HG03521 (cell line): ENCODE data around the gene TNKS1BP1.
"Not testable (repeated sequence)": the region's sequence is repeated elsewhere in the genome, so short reads cannot be mapped to it uniquely, and the experiment has no call there.

Source experiments
- ATAC-seq: cut with Tn5 transposase; IDR thresholded peaks from one replicate; pipeline ENCODE4 v1.9.1; 2021; ENCODE audit warnings: mild to moderate bottlenecking, moderate library complexity; ENCODE audit not compliant: unreplicated experiment

Gene TNKS1BP1

DNA sequence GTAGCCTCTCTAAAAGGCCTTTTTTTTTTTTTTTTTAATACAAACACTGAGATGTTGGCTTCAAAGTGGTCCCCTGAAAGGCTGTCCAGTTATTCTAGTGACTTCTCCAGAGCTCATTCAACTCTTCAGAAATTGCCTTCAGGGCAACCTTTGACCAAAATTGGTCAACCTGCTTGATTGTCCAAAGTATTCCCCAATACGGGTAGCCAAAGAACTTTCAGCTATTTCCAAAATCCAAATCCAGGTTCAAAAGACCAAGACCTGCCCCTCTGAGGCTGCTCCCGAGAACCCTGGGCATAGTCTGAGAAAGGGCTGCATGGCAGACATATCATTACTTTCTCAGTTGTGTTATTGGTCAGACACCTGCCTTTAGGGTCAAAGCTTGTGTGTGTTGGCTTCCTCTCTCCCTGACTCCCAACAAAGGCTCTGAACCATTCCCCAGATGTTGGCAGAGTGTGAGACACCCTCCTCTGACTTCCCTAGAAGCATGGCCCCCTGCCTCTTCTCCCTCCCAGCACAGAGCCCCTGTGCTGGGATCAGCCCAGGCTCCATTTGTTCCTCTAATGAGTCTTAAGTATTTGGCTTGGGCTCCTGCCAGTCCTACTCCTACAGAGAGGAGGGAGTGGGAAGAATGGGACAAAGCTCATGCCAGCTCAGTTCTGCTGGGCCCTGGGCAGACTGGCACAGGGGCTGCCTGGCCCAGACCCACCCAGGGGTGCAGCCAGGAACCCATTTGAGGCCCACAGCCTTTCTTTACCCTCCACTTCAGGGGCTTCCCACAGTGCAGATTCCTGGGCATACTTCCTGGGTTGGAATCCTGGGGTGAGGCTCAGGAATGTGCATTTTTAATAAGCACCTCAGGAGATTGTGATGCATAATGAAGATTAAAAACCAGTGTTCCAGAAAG is 30.3 kb downstream of the TNKS1BP1 start:
- ATAC-seq: no peak

DNA sequence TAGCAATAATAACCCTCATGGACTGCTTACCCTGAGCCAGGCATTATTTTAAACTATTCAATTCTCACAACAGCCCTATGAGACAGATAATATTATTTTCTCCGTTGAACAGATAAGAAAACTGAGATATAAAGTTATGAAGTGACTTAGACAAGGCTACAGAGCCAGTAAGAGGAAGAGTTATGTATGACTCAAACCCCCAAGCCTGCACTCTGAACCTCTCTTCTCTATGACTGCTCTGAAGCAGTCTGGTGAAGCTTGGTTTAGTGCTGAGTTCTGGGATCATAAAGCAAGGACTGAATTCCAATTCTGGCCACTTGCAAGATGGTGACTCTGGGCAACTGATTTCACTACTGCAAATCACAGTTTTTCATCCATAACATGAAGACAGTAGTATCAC is 34.5 kb downstream of the TNKS1BP1 start:
- no peak for ATAC-seq

DNA sequence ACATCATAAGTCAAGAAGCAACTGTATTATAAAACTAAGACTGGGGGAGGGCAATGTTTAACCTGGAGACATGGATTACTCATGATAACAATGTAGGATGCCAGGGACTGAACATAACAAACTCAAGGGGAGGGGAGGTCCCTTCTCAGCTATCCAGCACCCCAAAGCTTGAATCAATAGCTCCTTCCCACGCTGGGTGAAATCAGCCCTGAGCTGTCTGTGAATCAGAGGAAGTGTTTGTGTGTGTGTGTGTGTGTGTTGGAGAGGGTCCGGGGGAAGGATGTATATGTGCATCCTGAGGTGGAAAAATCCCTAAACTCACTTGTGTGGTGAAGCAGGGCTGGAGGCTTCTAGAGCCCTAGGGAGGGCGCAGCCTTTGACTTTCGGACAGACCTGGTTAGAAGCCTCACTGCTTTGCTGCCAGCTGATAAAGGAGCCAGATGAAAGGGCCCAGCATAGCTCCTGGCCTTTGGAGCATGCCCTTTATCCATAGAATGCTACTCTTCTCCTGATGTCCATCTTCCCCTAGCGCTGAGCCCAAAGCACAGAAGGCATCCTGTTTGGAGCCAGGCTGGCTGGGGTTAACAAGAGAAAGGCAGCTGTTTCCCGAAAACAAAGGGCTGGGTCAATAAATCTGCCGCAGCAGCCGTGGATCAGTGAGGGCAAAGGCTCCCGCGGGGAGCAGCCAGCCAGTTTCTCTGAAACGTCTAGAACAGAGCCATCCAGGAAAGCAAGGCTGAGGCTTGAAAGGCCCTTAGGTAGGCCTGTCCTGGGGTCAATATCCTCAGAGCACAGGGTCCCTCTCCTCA is 35.8 kb downstream of the TNKS1BP1 start:
- no peak for ATAC-seq

DNA sequence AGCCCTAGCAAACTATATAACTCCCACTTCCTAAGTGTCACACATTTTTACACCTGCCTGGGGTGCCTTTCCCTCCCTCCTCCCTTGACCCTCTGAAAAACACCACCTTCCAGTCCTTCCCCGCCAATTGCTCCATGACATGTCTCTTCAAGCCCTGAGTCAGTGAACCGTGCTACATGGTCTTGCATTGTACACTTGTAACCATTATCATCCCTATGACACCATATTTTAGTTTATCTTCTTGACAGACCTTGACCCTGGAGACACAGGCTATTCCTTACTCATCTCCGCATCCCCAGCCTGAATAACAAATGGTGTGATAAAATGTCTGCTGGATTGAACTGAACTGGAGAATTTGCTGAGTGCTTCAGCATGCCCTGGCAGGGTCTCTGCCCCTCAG is 36.9 kb downstream of the TNKS1BP1 start:
- ATAC-seq: no peak

DNA sequence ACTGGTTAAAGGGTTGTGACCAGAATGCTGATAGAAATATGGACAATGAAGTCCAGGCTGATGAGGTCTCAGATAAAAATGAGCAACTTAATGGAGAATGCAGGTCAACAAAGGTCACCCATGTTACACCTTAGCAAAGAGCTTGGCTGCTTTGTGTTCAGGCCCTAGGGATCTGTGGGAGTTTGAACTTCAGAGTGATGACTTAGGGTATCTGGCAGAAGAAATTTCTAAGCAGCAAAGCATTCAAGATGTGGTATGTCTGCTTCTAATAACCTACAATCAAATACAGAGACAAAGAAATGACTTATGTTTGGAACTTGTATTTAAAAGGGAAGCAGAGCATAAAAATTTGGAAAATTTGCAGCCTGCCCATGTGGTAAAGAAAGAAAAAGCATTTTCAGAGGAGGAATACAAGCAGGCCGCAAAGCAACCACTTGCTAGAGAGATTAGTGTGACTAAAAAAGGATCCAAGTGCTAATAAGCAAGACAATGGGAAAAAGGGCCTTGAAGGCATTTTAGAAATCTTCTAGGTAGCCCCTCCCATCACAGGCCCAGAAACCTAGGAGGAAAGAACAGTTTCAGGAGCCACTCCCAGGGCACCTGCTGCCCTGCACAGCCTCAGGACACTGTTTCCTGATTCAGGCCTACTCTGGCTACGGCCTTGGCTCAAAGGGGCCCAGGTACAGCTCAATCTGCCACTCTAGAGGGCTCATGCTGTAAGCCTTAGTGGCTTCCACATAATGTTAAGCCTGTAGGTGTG is 41.3 kb downstream of the TNKS1BP1 start:
- no peak for ATAC-seq

DNA sequence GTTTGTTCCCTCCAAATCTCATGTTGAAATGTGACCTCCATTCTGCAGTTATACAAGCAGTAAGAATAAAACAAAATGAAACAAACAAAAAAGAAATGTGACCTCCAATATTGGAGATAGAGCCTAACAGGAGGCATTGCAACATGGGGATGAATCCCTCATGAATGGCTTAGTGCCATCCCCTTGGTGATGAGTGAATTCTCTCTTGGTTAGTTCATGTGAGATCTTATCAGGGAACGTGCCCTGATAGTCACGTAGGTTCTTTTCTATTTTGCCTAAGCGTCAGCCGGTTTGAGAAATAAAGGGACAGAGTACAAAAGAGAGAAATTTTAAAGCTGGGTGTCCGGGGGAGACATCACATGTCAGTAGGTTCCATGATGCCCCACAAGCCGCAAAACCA is 43.2 kb downstream of the TNKS1BP1 start:
- ATAC-seq: not testable (repeated sequence)

DNA sequence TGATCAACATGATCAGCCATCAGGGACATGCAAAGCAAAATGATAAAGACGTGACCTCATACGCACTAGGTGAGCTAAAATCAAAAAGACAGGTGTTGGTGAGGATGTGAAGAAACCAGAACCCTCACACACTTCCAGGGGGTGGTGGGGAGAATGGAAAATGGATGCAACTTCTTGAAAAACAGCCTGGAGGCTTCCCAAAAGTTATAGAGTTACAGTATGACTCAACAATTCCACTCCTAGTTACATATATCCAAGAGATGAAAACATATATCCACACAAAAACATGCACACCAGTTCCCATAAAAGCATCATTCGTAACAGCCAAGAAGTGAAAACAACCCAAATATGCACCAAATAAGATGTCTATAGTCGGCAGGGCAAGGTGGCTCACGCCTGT is 45.6 kb downstream of the TNKS1BP1 start:
- no peak for ATAC-seq

DNA sequence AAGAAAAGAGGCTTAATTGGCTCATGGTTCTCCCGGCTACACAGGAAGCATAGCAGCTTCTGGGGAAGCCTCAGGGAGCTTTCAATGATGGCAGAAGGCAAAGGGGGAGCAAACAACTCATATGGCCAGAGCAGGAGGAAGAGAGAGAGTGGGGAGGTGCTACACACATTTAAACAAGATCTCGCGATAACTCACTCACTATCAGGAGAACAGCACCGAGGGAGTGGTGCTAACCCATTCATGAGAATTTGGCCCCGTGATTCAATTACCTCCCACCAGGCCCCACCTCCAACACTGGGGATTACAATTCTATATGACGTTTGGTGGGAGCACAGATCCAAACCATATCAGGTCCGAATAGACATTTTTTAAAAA is 46.0 kb downstream of the TNKS1BP1 start:
- ATAC-seq: no peak

DNA sequence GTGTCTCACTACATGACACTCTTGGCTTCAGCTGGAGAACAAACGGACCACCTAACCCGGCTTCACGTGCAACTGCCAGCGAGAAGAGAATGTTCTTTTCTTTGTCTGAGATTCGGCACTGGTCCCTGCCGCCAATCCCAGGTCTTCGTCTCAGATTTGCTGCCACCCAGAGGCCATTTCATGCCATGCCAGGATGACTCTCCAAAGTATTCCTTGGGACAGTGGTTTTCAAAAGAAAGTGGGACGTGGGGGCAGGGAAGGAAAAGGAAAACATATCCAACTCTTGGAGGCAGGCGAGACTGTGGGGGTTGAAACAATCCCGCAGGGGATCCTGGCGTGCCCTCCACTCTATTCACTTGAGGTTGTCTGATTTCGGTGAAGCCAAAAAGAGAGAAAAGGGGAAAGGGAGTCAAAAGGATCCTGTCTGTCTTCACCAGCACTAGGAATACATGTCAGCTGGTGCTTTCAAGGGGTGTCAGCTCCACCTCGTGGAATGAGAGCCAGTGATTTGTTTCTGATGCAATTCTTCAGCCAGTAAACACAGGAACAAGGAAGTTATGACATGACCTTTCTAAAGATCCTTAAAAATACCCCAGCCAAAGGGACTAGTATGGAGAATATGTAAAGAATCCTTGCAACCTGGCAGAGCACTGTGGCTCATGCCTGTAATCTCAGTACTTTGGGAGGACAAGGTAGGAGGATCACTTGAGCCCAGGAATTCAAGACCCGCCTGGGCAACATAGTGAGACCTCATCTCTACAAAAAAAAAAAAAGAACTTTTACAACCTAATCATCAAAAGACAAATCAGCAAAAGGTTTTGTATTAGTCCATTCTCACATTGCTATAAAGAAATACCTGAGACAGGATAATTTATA is 46.7 kb downstream of the TNKS1BP1 start:
- ATAC-seq: no peak

DNA sequence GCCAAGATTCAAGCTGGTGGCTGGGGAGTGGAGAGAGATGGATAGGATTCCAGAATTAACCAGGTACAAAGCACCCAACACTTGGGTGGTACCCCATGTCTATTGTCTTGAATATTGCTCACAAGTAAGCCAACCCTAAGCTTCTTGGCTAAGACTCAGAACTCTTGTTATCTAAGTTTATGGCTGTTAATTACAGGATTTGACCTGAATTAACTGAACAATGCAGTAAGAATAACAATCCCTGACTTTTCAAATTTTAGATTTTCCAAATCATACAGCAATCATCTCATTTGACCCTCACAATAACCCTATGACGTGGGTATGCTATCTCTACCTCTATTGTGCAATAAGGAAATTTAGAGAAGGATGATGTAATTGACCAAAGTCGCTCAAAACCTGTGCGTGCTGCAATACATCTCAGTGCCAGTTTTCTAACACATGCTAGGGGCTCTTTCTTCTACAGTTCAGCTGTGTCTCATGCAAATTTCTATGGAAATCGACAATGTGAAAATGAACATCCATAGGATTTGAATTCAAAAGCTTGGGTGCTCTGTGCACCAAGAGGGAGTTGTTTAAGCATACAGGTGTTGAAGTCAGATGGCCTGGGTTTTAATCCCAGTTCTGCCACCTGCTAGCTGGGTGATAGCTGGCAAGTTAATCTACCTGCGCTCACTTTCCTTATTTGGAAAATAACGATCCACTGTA is 47.6 kb downstream of the TNKS1BP1 start:
- ATAC-seq: no peak

DNA sequence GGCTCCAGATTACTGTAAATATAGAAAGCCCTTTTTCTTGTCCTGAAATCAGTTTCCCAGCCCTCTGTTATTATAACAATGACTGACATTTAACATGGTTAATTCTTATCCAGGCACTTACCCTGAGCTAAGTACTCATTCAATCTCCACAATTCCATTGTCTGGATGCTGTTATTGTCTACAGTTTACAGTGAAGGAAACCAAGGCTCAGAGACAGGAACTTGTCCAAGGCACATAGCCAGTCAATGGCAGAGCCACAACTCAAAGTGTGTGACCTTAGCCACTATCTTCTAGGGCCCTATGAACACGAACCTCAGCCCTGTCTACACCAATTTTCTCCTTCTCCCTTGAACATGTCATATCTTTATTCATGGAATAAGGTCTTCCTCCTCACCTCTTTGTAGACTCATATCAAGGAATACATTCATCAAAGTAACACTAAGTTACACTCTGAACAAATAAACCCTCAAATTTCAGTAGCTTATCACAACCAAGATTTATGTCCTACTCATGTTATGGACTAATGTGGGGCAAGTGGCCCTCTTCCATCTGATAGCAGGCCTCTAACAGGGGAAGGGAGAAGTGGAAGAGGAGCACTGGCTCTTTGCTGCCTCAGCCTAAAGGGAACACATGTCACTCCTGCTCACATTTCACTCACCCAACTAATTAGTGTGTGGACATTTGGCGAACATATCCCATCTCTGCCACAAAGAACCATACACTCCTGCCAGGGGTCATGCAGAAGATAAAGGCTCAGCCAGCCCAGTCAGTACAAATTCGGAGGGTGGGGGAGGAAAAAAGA is 48.4 kb downstream of the TNKS1BP1 start:
- no peak for ATAC-seq

DNA sequence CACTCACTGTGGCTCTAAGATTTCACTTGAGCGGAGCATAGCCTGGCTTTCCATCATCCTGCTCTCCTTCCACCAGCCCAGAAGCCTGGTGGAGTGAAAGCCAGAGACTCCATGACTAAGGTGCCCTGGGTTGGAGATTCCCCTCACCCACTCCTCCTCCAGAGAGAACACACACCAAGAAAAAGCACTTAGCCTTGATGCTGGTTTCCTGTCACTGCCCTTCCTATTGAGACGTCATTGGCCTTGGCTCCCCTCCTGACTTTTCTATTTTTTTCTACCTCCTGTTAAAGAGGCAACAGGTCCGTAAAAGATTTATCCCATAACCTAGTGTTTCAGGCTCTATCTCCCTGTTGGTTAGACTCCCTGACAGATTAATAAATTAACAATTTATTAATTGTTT is 49.2 kb downstream of the TNKS1BP1 start:
- no peak for ATAC-seq

DNA sequence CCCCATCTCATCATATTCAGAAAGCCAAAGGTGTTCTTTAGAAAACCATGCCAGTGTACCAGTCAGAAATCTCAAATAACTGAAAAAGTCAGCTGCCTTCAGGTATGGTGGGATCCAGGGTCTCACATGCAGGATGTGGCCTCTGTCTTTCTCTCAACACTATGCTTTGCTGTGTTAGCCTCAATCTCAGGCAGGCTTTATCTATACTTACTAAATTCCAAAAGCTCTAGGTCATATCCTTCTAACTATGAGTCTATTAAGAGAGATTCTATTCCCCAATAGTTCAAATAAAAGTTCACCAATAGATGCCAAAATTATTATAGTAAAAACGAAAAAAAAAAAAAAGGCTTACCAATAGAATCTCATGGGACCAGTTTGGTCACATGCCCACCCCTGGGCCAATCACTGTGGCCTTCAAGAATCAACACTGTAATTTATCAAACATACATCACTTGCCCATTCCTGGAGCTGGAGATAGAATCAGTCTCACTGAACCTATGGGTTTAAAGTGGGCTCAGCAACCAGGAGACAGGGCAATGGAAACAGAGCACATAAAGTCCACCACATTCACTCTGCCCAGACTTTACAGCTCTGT is 49.8 kb downstream of the TNKS1BP1 start:
- no peak for ATAC-seq

DNA sequence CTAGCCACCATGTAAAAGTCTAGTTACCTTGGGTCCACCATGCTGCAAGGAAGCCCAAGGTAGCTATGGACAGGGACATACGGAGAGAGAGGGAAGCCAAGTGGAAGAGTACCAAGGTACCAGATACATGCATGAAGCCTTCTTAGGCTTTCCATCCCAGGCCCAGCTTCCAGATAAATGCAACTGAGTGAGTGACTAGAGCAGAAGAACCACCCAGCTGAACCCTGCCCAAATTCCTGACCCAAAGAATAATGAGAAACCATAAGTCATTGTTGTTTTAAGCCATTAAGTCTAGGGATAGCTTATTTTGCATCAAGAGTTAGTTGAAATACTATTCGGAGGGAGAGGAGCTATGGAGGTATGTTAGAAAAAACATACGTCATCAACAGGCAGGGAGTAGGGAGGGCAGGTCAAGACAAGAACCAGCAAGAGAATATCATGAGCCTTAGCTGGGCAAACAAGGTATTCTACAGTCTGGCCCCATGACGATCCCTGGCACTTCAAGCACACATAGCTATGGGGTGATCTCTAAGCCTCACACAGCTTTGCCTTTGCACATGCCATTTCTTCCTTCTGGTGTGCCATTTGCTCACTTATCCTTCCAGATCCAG is 51.2 kb downstream of the TNKS1BP1 start:
- no peak for ATAC-seq

DNA sequence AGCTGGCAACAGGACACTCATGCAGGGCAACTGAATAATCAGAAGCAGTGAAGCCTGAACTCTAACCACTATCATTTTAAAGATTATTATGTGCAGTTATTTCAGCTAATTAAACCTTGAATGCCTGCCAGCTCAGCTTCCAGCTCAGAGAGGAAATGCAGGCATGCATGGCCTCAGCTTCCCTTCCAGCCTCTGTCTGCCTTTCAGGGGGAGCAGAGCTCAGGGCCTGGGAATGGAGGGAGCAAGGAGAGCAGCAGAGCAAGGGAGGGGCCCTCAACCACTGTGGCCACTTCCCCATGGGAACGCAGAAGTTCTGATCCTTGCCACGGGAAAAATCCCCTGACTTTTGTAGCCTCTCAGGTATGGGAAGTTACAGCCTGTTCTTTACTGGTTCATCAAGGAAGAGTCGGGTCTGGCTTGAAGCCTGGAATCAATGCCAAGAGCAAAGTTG is 55.2 kb downstream of the TNKS1BP1 start:
- no peak for ATAC-seq

DNA sequence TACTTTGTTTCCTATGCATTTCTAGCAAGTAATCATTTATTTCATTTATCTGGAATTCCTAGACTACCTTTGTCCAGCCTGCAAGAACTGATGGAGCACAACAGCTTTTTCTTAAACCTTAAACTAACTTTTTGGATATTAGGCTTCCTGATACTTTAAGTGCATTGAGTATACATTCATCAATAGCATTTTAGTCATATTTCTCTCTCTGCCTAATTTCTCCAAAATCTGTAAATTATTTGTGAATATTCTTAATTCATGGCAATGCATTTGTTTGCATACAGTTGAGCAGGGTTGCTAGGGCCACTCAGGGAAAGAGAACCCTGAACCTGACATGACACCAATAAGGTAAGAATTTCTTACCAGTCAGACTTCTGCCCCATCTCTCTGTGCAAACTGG is 58.6 kb downstream of the TNKS1BP1 start:
- ATAC-seq: no peak

DNA sequence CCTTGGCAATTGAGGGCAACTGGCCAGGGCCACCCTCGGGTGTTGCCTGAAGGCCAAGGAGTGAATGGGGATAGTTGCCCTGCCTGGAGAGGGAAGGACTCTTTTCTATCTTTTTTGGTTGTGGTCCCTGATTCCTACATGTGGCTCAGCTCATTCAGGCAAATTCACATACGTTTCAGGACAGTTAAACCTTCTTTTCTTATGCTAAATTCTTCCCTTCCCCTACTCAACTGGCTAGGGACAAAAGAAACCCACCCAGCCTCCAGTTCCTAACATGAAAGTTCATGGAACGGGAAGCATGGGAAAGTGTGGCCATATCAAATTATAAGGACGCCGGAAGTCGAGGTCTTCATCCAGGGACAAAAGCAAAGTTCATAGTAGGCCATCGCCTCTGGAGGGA is 61.4 kb downstream of the TNKS1BP1 start:
- ATAC-seq: no peak

DNA sequence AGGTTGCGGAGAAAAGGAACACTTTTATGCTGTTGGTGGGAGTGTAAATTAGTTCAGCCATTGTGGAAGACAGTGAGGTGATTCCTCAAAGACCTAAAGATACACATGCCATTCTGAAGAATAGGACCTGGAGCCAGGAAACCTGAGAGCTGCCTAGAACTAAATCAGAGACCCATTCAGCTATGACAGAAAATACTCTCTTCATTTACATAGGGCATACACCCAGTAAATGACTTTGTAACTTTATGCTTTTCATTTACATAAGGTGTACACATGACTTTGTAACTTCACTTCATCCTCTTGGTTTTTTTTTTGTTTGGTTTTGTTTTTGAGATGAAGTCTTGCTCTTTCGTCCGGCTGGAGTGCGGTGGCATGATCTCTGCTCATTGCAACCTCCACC is 62.6 kb downstream of the TNKS1BP1 start:
- no peak for ATAC-seq
